ENCODE results near the gene CDK13. TPM values are rescaled to one million over a fixed set of nuclear protein-coding genes. Genes with fewer than 3 reads are reported as not detected.

CDK13 gene
- total and polyA plus RNA-seq, 9 of the 15 experiments (the other 6 are each of a cell fraction or from before 2014, with no cell fraction given) = 9.8 to 46.1 (median 32.4) TPM

GRCh38 chr7:39922580-39922979 lies 27.5 kb upstream of the CDK13 start:
- Histone ChIP-seq H4K20me1 (replicated peaks; ENCODE audit: control insufficient read depth, insufficient read depth, low read length) (no peaks in the 10 kb centered on the region; the same call in 1 of the 2 replicates), H3K9ac (ENCODE audit: insufficient read depth in 1 of 2, low read depth in 2 of 2, low read length in 2 of 2) (no peak overlapping the region), H3K9me1 (ENCODE audit: control insufficient read depth, insufficient read depth, low read length) (no peaks in the 10 kb centered on the region), H3K4me2 (ENCODE audit: insufficient read depth, low read length) (no peak overlapping the region), H3K9me3 (replicated peaks; ENCODE audit: control insufficient read depth, insufficient read depth, low read depth, low read length) (no peaks in the 10 kb centered on the region), H2AFZ (ENCODE audit: low read depth, low read length) (no peak overlapping the region), H3K27ac (ENCODE audit: extremely low read depth, low read depth, low read length) (no peak overlapping the region), H3K79me2 (ENCODE audit: control insufficient read depth, insufficient read depth, low read length) (no peaks in the 10 kb centered on the region), H3K4me3 (no peak overlapping the region), H3K27me3 (ENCODE audit: control insufficient read depth in 2 of 2, insufficient read depth in 2 of 2, low read length in 2 of 2) (peaks cover 5 to 17% of the 10 kb centered on the region in 2 experiments; a peak in 4 of 5 replicates), H3K36me3 (ENCODE audit: control insufficient read depth, insufficient read depth, low read length) (no peaks in the 10 kb centered on the region), H3K4me1 (replicated peaks in 1 of 2; ENCODE audit: control insufficient read depth in 2 of 2, insufficient read depth in 2 of 2, low read length in 2 of 2) (no peaks in the 10 kb centered on the region; a peak in 1 of 5 replicates)
- no peak for DNase-seq (ENCODE audit: extremely low read depth in 1 of 4, low spot score in 3 of 4)
- no peak for ATAC-seq
- in situ Hi-C loops (cut with MboI) = no loop called here
- TF ChIP-seq POLR2H (tag; IDR thresholded peaks at IDR 0.05; ENCODE audit: low read depth) (no peak), PHF21A (IDR thresholded peaks at IDR 0.05; ENCODE audit: borderline replicate concordance, low read depth) (no peak), ZNF699 (CRISPR knock-in tag; IDR thresholded peaks at IDR 0.05; ENCODE audit: insufficient replicate concordance) (no peak), GTF2B (IDR thresholded peaks at IDR 0.05; ENCODE audit: extremely low read depth, insufficient read length) (no peak), SAP30 (IDR thresholded peaks at IDR 0.05; ENCODE audit: borderline replicate concordance, insufficient read depth, low read depth, low read length, poor library complexity, severe bottlenecking) (no peak), RNF2 (IDR thresholded peaks at IDR 0.05) (no peak)
- TF ChIP-seq, protein P1, sequence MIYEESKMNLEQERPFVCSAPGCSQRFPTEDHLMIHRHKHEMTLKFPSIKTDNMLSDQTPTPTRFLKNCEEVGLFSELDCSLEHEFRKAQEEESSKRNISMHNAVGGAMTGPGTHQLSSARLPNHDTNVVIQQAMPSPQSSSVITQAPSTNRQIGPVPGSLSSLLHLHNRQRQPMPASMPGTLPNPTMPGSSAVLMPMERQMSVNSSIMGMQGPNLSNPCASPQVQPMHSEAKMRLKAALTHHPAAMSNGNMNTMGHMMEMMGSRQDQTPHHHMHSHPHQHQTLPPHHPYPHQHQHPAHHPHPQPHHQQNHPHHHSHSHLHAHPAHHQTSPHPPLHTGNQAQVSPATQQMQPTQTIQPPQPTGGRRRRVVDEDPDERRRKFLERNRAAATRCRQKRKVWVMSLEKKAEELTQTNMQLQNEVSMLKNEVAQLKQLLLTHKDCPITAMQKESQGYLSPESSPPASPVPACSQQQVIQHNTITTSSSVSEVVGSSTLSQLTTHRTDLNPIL (CRISPR knock-in tag; IDR thresholded peaks at IDR 0.05) = no peak
- TF ChIP-seq, protein P2, sequence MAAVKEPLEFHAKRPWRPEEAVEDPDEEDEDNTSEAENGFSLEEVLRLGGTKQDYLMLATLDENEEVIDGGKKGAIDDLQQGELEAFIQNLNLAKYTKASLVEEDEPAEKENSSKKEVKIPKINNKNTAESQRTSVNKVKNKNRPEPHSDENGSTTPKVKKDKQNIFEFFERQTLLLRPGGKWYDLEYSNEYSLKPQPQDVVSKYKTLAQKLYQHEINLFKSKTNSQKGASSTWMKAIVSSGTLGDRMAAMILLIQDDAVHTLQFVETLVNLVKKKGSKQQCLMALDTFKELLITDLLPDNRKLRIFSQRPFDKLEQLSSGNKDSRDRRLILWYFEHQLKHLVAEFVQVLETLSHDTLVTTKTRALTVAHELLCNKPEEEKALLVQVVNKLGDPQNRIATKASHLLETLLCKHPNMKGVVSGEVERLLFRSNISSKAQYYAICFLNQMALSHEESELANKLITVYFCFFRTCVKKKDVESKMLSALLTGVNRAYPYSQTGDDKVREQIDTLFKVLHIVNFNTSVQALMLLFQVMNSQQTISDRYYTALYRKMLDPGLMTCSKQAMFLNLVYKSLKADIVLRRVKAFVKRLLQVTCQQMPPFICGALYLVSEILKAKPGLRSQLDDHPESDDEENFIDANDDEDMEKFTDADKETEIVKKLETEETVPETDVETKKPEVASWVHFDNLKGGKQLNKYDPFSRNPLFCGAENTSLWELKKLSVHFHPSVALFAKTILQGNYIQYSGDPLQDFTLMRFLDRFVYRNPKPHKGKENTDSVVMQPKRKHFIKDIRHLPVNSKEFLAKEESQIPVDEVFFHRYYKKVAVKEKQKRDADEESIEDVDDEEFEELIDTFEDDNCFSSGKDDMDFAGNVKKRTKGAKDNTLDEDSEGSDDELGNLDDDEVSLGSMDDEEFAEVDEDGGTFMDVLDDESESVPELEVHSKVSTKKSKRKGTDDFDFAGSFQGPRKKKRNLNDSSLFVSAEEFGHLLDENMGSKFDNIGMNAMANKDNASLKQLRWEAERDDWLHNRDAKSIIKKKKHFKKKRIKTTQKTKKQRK (IDR thresholded peaks at IDR 0.05; ENCODE audit: borderline replicate concordance, low read depth, low read length) = no peak
- FAIRE-seq = no peak
- WGBS (ENCODE audit: insufficient coverage, low coverage, missing lambda C conversion rate) = 0% methylated on average over 3 of the region's 3 CpGs
- ChIA-PET POLR2A (interaction anchor here (1.9 kb wide), 1 partner anchor 10 kb away, joined by 4 read pairs; no protein-coding TSS in a partner anchor), CTCF (ENCODE audit: low intra/inter-chr PET ratio) (no interaction called here)
- intact Hi-C loops (cut with micrococcal nuclease) = no loop called here
- no TSS peak for BruUV-seq (replicated peaks)
